SU-DHL-6 (cell line): ENCODE results near the gene BCL2L1.

ENCODE experiments used
- EZH2phosphoT487 ChIP-seq: fragments of 200-600 bp; sonication (generic), shearing (Covaris generic); conservative IDR thresholded peaks from 2 replicates; pipeline ENCODE4 v1.6.1; 2018; ENCODE audit warnings: mild to moderate bottlenecking, antibody characterized with exemption, low read length, moderate library complexity, mixed read lengths
- TF ChIP-seq, protein P1 (sequence below): fragments of 200-600 bp; sonication (generic); IDR thresholded peaks from one replicate; pipeline ENCODE4 v1.5.1; 2017; ENCODE audit warnings: antibody characterized with exemption, mild to moderate bottlenecking, low read length, moderate library complexity; ENCODE audit not compliant: insufficient read depth, poor library complexity, severe bottlenecking

DNA sequence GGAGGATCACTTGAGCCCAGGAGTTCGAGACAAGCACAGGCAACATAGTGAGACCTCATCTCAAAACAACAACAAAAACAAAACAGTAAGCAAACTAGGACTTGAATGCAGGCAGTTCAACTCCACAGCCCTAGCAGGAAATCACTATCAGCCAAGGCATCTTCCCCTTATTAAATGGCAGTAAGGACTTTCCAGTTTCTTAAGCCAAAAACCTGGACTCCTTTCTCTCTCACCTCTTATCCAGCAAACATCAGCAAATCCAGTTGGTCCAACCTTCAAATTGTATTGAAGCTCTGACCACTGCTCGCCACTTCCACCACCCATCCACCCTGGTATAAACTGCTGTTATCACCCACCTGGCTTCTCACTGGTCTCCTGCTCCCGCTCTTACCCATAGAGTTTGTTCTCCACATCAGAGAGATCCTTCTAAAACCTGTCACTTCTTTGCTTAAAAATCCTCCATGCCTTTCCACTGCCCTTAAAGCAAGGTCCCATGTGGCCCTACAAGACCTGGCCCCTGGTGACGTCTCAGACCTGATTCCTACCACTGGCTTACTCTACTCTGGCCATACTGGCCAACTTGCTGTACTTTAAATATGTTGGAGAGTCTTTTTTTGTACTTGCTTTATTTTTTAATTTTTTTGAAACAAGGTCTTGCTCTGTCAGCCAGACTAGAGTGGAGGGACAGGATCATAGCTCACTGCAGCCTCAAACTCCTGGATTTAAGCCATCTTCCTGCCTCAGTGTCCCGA lies 27.6 kb downstream of the BCL2L1 start:
- TF ChIP-seq, protein P1, sequence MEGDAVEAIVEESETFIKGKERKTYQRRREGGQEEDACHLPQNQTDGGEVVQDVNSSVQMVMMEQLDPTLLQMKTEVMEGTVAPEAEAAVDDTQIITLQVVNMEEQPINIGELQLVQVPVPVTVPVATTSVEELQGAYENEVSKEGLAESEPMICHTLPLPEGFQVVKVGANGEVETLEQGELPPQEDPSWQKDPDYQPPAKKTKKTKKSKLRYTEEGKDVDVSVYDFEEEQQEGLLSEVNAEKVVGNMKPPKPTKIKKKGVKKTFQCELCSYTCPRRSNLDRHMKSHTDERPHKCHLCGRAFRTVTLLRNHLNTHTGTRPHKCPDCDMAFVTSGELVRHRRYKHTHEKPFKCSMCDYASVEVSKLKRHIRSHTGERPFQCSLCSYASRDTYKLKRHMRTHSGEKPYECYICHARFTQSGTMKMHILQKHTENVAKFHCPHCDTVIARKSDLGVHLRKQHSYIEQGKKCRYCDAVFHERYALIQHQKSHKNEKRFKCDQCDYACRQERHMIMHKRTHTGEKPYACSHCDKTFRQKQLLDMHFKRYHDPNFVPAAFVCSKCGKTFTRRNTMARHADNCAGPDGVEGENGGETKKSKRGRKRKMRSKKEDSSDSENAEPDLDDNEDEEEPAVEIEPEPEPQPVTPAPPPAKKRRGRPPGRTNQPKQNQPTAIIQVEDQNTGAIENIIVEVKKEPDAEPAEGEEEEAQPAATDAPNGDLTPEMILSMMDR, result no peak
- TF ChIP-seq EZH2phosphoT487, result no peak
